Mesendoderm (in vitro differentiated cells): ENCODE measurements around the gene FRMD4A.

Experiments
- DNase-seq: peaks from one replicate; pipeline ENCODE4 v3.0.0; 2013
- H2AK5ac ChIP-seq: 2 replicates; pipeline ENCODE4 v1.6.1; 2013; ENCODE audit warnings: low read length, inconsistent platforms
- H2BK120ac ChIP-seq: 2 replicates; pipeline ENCODE4 v1.6.1; 2013; ENCODE audit warnings: low read depth, mild to moderate bottlenecking, low read length, moderate library complexity, mixed read lengths
- H2BK15ac ChIP-seq: replicated peaks from 2 replicates; pipeline ENCODE4 v1.6.1; 2013; ENCODE audit warnings: low read depth, mild to moderate bottlenecking, moderate library complexity
- H2BK5ac ChIP-seq: 2 replicates; pipeline ENCODE4 v1.6.1; 2013; ENCODE audit warnings: low read length, inconsistent platforms
- H3K18ac ChIP-seq: 2 replicates; pipeline ENCODE4 v1.6.1; 2013; ENCODE audit warnings: mild to moderate bottlenecking, low read length, mixed read lengths
- H3K23ac ChIP-seq: one replicate; pipeline ENCODE4 v1.6.1; 2013; ENCODE audit warnings: low read length
- H3K27ac ChIP-seq: 2 replicates; pipeline ENCODE4 v1.5.1; 2013; ENCODE audit warnings: low read depth, mild to moderate bottlenecking, inconsistent platforms, low read length, moderate library complexity
- H3K27me3 ChIP-seq: 2 replicates; pipeline ENCODE4 v1.6.1; 2013; ENCODE audit warnings: low read length, control low read depth, mild to moderate bottlenecking, inconsistent platforms; ENCODE audit not compliant: insufficient read depth, poor library complexity
- H3K36me3 ChIP-seq: 2 replicates; pipeline ENCODE4 v1.6.1; 2013; ENCODE audit warnings: low read length, inconsistent platforms; ENCODE audit not compliant: control insufficient read depth, insufficient read depth
- H3K4ac ChIP-seq: one replicate; pipeline ENCODE4 v1.6.1; 2013; ENCODE audit warnings: low read depth, mild to moderate bottlenecking, low read length, moderate library complexity
- H3K4me1 ChIP-seq: 2 replicates; pipeline ENCODE4 v1.6.1; 2013; ENCODE audit warnings: low read depth, low read length, inconsistent platforms; ENCODE audit not compliant: control insufficient read depth
- H3K4me2 ChIP-seq: 2 replicates; pipeline ENCODE4 v1.6.1; 2013; ENCODE audit warnings: low read length
- H3K4me3 ChIP-seq: 2 replicates; pipeline ENCODE4 v1.5.1; 2013; ENCODE audit warnings: mild to moderate bottlenecking, low read length
- H3K56ac ChIP-seq: one replicate; pipeline ENCODE4 v1.6.1; 2013; ENCODE audit warnings: low read length
- H3K79me1 ChIP-seq: 2 replicates; pipeline ENCODE4 v1.6.1; 2013; ENCODE audit warnings: low read length, inconsistent platforms
- H3K79me2 ChIP-seq: 2 replicates; pipeline ENCODE4 v1.6.1; 2013; ENCODE audit warnings: mild to moderate bottlenecking, low read length; ENCODE audit not compliant: control insufficient read depth, insufficient read depth
- H3K9ac ChIP-seq: 2 replicates; pipeline ENCODE4 v1.6.1; 2013; ENCODE audit warnings: low read length, inconsistent platforms
- H4K5ac ChIP-seq: one replicate; pipeline ENCODE4 v1.6.1; 2013; ENCODE audit warnings: low read length
- H4K8ac ChIP-seq: one replicate; pipeline ENCODE4 v1.6.1; 2013; ENCODE audit warnings: low read depth, mild to moderate bottlenecking, control low read depth, low read length, moderate library complexity
- WGBS: extraction: QIAGEN DNeasy Blood & Tissue Kit; methylation state at CpG from one replicate; pipeline ENCODE4 v1.1.7; 2013; ENCODE audit warnings: low lambda C conversion rate, missing lambda C conversion rate; ENCODE audit not compliant: insufficient coverage; ENCODE audit errors: extremely low coverage; 5-methylcytosine and 5-hydroxymethylcytosine counted together

The FRMD4A gene

DNA sequence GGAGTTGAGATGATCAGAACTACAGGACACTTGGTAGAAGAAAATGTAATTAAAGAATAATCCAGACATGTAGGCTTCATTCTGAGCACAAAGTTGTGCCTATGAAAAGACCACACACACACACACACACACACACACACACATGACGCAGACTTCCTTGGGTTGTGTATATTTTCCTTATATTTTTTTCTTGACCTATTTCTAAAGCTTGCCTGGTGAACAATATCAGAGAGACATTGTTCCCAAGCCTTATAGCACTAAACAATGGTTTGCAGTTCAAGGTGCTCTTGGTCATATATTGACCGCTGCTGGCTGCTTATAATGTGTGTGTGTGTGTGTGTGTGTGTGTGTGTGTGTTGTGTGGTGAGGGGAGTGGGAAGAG lies 541.3 kb downstream of the FRMD4A start:
- H2BK120ac ChIP-seq = no peak overlapping the region
- H3K4me2 ChIP-seq = no peak overlapping the region
- no peak overlapping the region for H2BK5ac ChIP-seq
- H3K36me3 ChIP-seq = peaks cover 4% of the 10 kb centered on the region
- H3K18ac ChIP-seq = no peak overlapping the region
- no peak overlapping the region for H3K27ac ChIP-seq
- no peaks in the 10 kb centered on the region for H3K4me1 ChIP-seq
- H4K5ac ChIP-seq = no peak overlapping the region
- H3K4ac ChIP-seq = no peak overlapping the region
- no peaks in the 10 kb centered on the region for H3K27me3 ChIP-seq
- no peak overlapping the region for H4K8ac ChIP-seq
- H3K9ac ChIP-seq = no peak overlapping the region
- no peaks in the 10 kb centered on the region for H3K79me1 ChIP-seq
- no CpG with 5 or more reads among the region's 2 CpGs for WGBS
- H3K79me2 ChIP-seq = no peaks in the 10 kb centered on the region
- no peak overlapping the region for H3K4me3 ChIP-seq
- no peak overlapping the region for H2AK5ac ChIP-seq
- no peak overlapping the region for H2BK15ac ChIP-seq
- no peak overlapping the region for H3K23ac ChIP-seq
- no peak overlapping the region for H3K56ac ChIP-seq
- no peak for DNase-seq

DNA sequence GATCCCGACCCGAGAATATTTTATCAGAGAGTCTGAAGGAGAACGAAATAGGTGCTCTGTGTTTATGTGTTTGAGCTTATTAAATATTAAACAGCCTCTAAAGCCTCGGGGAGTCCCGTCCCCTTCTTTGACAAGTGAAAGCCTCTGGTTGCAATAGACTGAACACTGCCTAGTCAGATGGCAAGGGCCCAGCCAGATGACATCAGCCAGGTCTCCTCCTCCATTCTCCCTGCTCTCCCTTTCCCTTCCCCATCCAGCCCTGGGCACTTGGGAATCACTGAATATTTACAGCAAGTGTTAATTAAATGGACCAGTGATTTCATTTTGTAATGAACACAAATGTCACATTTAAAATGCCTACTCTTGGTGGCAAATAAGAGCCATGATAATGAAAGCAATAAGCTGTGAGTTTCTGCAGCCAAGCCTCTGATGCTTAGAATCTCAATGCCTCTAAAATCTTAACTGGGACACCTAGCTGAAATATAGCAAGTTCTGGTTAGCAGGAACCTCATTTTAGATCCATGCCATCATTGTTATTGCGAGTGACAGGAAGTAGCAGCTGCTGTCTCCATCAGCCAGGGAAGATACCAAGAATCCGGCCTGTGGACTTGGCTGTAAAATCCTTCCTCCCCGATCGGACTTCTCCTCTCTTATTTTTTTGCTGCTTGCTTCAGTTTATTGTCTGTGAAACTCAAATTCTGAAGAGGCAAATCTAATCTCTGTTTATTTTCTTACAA lies 541.8 kb downstream of the FRMD4A start:
- Histone ChIP-seq H2BK120ac (no peak overlapping the region), H4K5ac (no peak overlapping the region), H3K79me1 (no peaks in the 10 kb centered on the region), H4K8ac (no peak overlapping the region), H3K36me3 (peaks cover 4% of the 10 kb centered on the region), H3K4me3 (no peak overlapping the region), H3K27me3 (no peaks in the 10 kb centered on the region), H2AK5ac (no peak overlapping the region), H3K79me2 (no peaks in the 10 kb centered on the region), H3K56ac (no peak overlapping the region), H3K4me1 (no peaks in the 10 kb centered on the region), H3K9ac (no peak overlapping the region), H2BK15ac (no peak overlapping the region), H3K23ac (no peak overlapping the region), H3K4me2 (no peak overlapping the region), H3K27ac (no peak overlapping the region), H3K18ac (peak overlapping the region; percentile 29), H2BK5ac (no peak overlapping the region), H3K4ac (no peak overlapping the region)
- DNase-seq = peak; percentile 39
- no CpG with 5 or more reads among the region's 9 CpGs for WGBS

GRCh38 chr10:13788320-13788600 lies 542.5 kb downstream of the FRMD4A start:
- H3K36me3 ChIP-seq = peaks cover 3% of the 10 kb centered on the region
- H3K4me3 ChIP-seq = no peak overlapping the region
- no peak overlapping the region for H3K23ac ChIP-seq
- no peak overlapping the region for H2BK5ac ChIP-seq
- H3K18ac ChIP-seq = peak overlapping the region; percentile 29
- no peaks in the 10 kb centered on the region for H3K79me1 ChIP-seq
- no peak overlapping the region for H4K5ac ChIP-seq
- H2BK120ac ChIP-seq = no peak overlapping the region
- no peak overlapping the region for H3K4me2 ChIP-seq
- H3K27ac ChIP-seq = no peak overlapping the region
- peak overlapping the region; percentile 38 for H3K4ac ChIP-seq
- no peak overlapping the region for H2BK15ac ChIP-seq
- no peaks in the 10 kb centered on the region for H3K27me3 ChIP-seq
- no peaks in the 10 kb centered on the region for H3K79me2 ChIP-seq
- peak overlapping the region; percentile 48 for H2AK5ac ChIP-seq
- peak overlapping the region; percentile 56 for H3K9ac ChIP-seq
- DNase-seq = no peak
- H3K4me1 ChIP-seq = no peaks in the 10 kb centered on the region
- no CpG with 5 or more reads among the region's 5 CpGs for WGBS
- H4K8ac ChIP-seq = no peak overlapping the region
- peak overlapping the region; percentile 86 for H3K56ac ChIP-seq

DNA sequence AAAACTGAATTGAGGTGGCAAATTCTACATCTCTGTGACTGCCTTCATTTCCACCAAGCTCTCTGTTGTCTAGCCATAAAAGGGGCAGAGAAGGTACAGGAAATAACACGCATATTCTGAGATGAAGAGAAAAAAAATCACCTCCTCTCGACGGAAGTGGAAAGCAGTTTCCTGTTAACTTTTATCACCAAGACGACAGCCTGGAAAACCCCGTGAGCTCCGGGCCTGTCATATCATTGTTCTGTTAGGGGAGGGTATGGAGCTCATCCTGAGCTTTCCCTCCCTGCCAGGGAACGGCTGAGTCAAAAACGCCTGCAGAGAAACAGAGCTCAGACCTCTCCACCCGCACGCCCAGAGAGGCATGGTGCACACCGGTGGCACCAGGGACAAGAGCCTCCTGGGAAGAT lies 543.7 kb downstream of the FRMD4A start:
- Histone ChIP-seq H2AK5ac (no peak overlapping the region), H3K79me2 (no peaks in the 10 kb centered on the region), H3K4me2 (no peak overlapping the region), H3K4me3 (no peak overlapping the region), H3K27ac (peak overlapping the region; percentile 16), H3K79me1 (no peaks in the 10 kb centered on the region), H3K23ac (no peak overlapping the region), H3K18ac (peak overlapping the region; percentile 46), H2BK120ac (no peak overlapping the region), H4K5ac (no peak overlapping the region), H2BK5ac (no peak overlapping the region), H3K9ac (no peak overlapping the region), H3K4ac (no peak overlapping the region), H4K8ac (no peak overlapping the region), H3K4me1 (no peaks in the 10 kb centered on the region), H3K27me3 (no peaks in the 10 kb centered on the region), H3K56ac (no peak overlapping the region), H3K36me3 (peaks cover 3% of the 10 kb centered on the region), H2BK15ac (no peak overlapping the region)
- DNase-seq = peak; percentile 75
- WGBS = no CpG with 5 or more reads among the region's 11 CpGs

DNA sequence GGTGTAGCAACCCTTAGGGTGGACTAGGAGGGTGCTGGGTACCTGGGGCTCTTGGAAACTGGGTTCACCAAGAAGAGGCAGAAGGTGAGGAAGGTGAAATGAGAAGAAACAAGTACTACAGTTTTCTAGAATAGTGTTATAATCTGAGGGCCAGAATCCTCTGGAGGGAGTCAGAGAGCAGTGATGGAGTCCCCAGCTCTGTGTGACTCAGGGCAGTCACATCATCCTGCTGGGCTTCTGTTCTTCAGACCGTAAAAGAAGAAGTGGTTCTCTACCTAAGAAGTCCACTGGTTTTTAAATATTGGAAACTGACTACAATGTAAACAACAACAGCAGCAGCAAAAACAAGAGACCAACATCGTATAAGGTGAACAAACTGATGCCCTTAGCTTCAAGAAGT lies 546.7 kb downstream of the FRMD4A start:
- Histone ChIP-seq H2BK15ac (no peak overlapping the region), H3K4me3 (no peak overlapping the region), H3K36me3 (no peaks in the 10 kb centered on the region), H2BK5ac (no peak overlapping the region), H3K79me2 (no peaks in the 10 kb centered on the region), H3K27ac (no peak overlapping the region), H2BK120ac (no peak overlapping the region), H3K27me3 (no peaks in the 10 kb centered on the region), H2AK5ac (no peak overlapping the region), H3K79me1 (no peaks in the 10 kb centered on the region), H3K56ac (no peak overlapping the region), H4K5ac (no peak overlapping the region), H4K8ac (no peak overlapping the region), H3K4ac (no peak overlapping the region), H3K4me2 (no peak overlapping the region), H3K23ac (no peak overlapping the region), H3K9ac (no peak overlapping the region), H3K18ac (no peak overlapping the region), H3K4me1 (no peaks in the 10 kb centered on the region)
- WGBS = no CpG with 5 or more reads among the region's 2 CpGs
- DNase-seq = peak; percentile 62

DNA sequence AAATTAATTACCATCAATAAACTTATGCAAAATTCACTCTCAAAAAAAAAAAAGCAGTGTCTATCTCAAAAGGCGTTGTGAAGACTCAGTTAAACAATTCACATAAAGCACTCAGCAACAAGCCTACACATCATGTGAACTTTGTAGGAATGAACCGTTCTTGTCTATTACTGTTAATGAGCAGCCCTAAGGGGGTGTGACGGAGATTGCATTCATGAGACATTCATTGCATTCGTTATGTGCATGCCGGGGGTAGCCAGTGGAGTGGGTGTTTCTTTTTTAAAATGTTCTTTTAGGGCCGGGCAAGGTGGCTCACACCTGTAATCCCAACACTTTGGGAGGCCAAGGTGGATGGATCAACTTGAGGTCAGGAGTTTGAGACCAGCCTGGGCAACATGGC lies 551.0 kb downstream of the FRMD4A start:
- Histone ChIP-seq H3K56ac (no peak overlapping the region), H3K79me1 (no peaks in the 10 kb centered on the region), H2BK15ac (no peak overlapping the region), H3K4me3 (no peak overlapping the region), H3K9ac (no peak overlapping the region), H3K4me1 (no peaks in the 10 kb centered on the region), H2BK120ac (no peak overlapping the region), H3K18ac (no peak overlapping the region), H2BK5ac (no peak overlapping the region), H3K23ac (no peak overlapping the region), H4K8ac (no peak overlapping the region), H3K36me3 (no peaks in the 10 kb centered on the region), H3K27me3 (no peaks in the 10 kb centered on the region), H4K5ac (no peak overlapping the region), H2AK5ac (no peak overlapping the region), H3K27ac (no peak overlapping the region), H3K79me2 (no peaks in the 10 kb centered on the region), H3K4me2 (no peak overlapping the region), H3K4ac (no peak overlapping the region)
- no CpG with 5 or more reads among the region's 6 CpGs for WGBS
- DNase-seq = no peak
